AG08395 (cell line): ENCODE results near the gene ZNF582.
"Not testable (repeated sequence)": the region's sequence is repeated elsewhere in the genome, so short reads cannot be mapped to it uniquely, and the experiment has no call there.

Source experiments
- DNase-seq: peaks from one replicate; pipeline ENCODE4 v3.0.0; 2012; ENCODE audit warnings: mixed read lengths, low spot score

ZNF582 gene

DNA sequence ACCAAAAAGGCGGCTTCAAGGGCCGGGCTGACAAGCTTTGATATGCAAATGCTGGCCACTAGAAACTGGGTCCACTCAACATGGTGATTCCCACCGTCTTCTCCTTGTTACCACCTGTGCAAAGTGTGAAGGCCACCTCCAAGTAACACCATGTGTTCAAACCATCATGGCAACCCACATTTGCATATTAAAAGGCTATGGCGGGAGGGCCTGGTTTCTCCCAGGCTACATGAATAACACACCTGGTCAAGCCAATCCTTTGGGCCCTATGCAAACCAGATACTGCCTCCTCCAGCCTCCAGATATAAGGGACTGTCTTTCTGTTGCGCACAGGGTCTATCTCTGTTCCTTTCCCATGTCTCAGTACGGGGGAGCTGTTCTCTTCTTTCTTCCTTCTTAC is 42.1 kb downstream of the ZNF582 start:
- no peak for DNase-seq

DNA sequence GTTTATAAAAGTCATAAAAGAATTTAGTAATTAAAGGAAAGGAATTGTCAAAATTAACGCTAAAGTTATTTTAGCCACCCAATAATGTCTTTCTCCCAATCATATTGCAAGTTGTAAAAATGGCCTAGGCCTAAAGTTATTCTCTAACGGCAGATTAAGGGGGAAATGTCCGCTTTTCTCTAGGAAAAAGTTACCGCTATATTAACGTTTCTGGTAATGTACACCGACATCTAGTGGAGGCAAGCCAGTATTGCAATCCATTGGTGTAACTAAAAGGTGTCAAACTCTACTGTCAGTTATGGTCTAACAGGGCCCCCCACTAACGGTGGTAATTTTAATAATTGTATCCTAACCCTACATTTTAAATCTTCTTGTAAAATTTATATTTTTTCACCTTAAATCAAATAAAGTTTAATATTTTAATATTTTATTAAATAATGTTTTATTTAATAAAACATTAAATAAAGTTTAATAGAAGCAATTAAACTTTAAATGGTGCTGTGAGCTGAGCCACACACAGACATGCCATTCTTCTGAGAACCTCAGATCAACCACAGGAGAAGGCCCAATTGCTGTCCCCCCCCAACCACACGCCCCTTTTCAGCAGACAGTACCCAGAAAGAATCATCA is 42.8 kb downstream of the ZNF582 start:
- peak; percentile 31 for DNase-seq

DNA sequence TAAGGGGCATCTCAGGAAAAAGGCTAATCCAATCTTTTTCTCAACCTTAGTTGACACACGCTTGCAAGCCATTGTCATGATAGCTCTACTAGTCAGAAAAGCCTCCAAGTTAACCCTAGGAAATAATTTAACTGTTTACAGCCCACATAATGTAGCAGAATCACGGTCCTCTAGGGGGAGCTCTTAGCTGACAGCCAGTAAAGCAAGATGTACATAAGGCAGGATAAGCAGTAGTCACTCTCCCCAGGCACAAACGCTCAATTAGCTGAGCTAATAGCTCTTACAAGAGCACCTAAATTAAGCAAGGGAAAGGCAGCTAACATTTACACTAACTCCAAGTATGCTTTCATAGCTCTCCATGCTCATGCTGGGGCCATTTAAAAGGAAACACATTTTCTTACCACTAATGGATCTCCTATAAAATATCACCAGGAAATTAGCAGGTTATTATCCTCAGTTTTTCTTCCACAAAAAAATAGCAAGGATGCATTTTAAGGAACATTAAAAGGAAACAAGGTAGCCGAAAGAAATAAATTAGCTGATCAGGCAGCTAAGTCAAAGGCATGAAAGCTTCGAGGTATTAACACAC is 45.0 kb downstream of the ZNF582 start:
- no peak for DNase-seq

DNA sequence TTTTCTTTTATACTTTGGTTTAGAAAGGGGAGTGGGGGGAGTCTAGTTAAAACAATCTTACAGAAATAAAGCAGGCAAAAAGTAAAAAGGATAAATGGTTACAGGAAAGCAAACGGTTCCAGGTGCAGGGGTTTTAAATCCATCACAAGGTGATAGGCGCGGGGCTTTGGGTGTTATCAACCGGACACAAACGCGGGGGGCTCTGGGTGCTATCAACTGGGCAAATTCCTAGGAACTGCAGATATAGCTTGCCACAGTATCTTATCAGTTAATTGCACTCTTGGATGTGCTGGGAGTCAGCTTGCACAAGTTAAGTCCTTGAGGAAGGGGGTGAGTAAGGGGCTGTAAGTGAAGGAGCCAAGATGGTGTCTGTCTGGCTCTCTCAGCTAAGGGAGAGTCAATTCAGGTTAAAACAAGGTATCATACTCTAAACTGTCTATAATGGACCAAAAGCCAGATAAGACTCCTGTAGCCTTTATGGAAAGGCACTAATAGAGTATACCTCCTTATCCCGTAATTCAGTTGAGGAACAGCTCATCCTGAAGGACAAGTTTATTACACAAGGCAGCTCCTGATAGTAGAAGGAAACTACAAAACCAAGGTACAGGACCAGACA is 46.1 kb downstream of the ZNF582 start:
- DNase-seq, result no peak

DNA sequence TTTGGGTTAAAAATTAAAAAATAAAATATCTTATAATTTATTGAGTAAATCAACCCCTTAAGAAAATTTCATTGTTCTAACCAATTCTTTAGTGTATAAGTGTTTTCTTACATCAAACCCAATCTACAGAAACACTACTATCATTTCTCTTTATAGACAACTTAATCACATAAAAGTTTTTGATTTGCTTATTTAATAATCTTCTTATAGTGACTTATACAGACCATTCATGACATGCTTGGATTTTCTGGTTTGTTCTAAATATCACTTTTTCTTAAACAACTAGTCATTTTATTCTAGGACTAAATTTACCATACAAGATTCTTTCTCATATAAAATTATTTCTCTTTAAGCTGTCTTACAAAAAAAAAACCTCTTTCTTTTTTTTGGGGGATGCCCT is 51.4 kb downstream of the ZNF582 start:
- DNase-seq, result no peak

DNA sequence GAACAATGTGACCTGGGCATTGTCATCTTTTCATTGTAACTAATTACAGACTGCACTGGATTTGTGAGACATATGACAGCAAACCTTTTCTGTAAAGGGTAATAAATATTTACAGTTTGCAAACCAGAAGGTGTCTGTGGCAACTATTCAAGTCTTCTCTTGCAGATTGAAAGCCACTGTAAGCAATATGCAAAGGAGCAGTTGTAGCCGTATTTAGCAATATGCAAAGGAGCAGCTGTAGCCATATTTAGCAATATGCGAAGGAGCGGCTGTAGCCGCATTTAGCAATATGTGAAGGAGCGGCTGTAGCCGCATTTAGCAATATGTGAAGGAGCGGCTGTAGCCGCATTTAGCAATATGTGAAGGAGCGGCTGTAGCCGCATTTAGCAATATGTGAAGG is 54.3 kb downstream of the ZNF582 start:
- not testable (repeated sequence) for DNase-seq

DNA sequence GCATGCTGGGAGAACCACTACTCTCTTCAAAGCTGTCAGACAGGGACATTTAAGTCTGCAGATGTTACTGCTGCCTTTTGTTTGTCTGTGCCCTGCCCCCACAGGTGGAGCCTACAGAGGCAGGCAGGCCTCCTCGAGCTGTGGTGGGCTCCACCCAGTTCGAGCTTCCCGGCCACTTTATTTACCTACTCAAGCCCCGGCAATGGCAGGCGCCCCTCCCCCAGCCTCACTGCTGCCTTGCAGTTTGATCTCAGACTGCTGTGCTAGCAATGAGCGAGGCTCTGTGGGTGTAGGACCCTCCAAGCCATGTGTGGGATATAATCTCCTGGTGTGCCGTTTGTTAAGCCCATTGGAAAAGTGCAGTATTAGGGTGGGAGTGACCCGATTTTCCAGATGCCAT is 56.3 kb downstream of the ZNF582 start:
- DNase-seq, result not testable (repeated sequence)

DNA sequence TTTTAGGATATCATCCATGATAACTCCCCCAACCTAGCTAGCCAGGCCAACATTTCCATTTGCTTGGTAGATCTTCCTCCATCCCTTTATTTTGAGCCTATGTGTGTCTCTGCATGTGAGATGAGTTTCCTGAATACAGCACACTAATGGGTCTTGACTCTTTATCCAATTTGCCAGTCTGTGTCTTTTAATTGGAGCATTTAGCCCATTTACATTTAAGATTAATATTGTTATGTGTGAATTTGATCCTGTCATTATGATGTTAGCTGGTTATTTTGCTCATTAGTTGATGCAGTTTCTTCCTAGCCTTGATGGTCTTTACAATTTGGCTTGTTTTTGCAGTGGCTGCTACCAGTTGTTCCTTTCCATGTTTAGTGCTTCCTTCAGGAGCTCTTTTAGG is 58.0 kb downstream of the ZNF582 start:
- DNase-seq, result not testable (repeated sequence)

DNA sequence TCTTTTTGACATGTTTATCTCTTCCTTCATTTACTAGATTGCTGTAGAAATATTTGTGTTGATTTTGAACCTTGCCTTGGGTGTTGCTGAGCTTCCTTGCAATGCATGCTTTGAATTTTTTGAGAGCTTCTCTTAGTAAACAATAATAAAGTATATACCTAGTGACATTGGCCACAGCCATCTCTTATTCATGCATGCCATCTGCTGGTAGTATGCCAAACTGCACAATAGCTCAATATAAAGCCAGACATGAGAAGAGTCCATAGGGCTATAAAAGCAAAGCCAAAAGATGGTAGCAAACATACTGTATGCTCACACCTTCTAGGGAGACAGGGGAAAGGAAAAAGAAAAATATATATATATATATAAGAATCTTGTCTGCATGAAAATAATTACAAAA is 59.8 kb downstream of the ZNF582 start:
- DNase-seq, result peak; percentile 72
